HepG2 (cell line): Measurements from ENCODE around the gene SLC13A3. TPM values are rescaled to one million over a fixed set of nuclear protein-coding genes. Genes with fewer than 3 reads are reported as not detected.
A peak's percentile ranks its signal among the peaks of the same experiment; 100 is the strongest.

ENCODE experiments used
- ARID4A ChIP-seq: sonication (generic); formaldehyde crosslinking; IDR thresholded peaks from 2 replicates; pipeline ENCODE4 v1.5.0; 2020; ENCODE audit warnings: mild to moderate bottlenecking, missing genetic modification reagents, borderline replicate concordance
- CC2D1A ChIP-seq: sonication (generic); formaldehyde crosslinking; IDR thresholded peaks from 2 replicates; pipeline ENCODE4 v1.8.1; 2023; ENCODE audit warnings: mild to moderate bottlenecking, missing genetic modification reagents
- CENPBD1 ChIP-seq: sonication (generic); formaldehyde crosslinking; IDR thresholded peaks from 2 replicates; pipeline ENCODE4 v1.8.0; 2022; ENCODE audit warnings: missing genetic modification reagents, low read depth, mild to moderate bottlenecking, borderline replicate concordance
- DNMT1 ChIP-seq: sonication (generic); formaldehyde crosslinking; IDR thresholded peaks from 2 replicates; pipeline ENCODE4 v1.5.1; 2020; ENCODE audit warnings: mild to moderate bottlenecking, missing genetic modification reagents
- ELF3 ChIP-seq: IDR thresholded peaks from 2 replicates; pipeline ENCODE4 v1.6.1; 2016; ENCODE audit warnings: missing genetic modification reagents, missing compliant biosample characterization
- FOSL1 ChIP-seq: sonication (generic); formaldehyde crosslinking; IDR thresholded peaks from 2 replicates; pipeline ENCODE4 v1.9.0; 2021; ENCODE audit warnings: missing genetic modification reagents, borderline replicate concordance
- FOXM1 ChIP-seq: sonication (generic); formaldehyde crosslinking; IDR thresholded peaks from 2 replicates; pipeline ENCODE4 v1.5.0; 2020; ENCODE audit warnings: missing genetic modification reagents
- HDAC2 ChIP-seq: sonication (generic); formaldehyde crosslinking; IDR thresholded peaks from 2 replicates; pipeline ENCODE4 v1.4.0; 2020; ENCODE audit warnings: missing genetic modification reagents
- KDM5B ChIP-seq: sonication (generic); formaldehyde crosslinking; IDR thresholded peaks from 2 replicates; pipeline ENCODE4 v1.4.0; 2020; ENCODE audit warnings: missing genetic modification reagents, mild to moderate bottlenecking, borderline replicate concordance
- KLF13 ChIP-seq: sonication (generic); formaldehyde crosslinking; IDR thresholded peaks from 2 replicates; pipeline ENCODE4 v1.4.0; 2020; ENCODE audit warnings: mild to moderate bottlenecking, missing genetic modification reagents
- NRL ChIP-seq: sonication (generic); formaldehyde crosslinking; IDR thresholded peaks from 2 replicates; pipeline ENCODE4 v1.5.0; 2020; ENCODE audit warnings: missing genetic modification reagents, mild to moderate bottlenecking, moderate library complexity, borderline replicate concordance
- POLR2G ChIP-seq: fragments of 200-400 bp; formaldehyde crosslinking; IDR thresholded peaks from 2 replicates; pipeline ENCODE4 v1.6.1; 2018; ENCODE audit warnings: mild to moderate bottlenecking, low read depth, low read length, moderate library complexity
- RFXAP ChIP-seq: sonication (generic); formaldehyde crosslinking; IDR thresholded peaks from 2 replicates; pipeline ENCODE4 v1.4.0; 2020; ENCODE audit warnings: missing genetic modification reagents, borderline replicate concordance
- TOPORS ChIP-seq: sonication (generic); formaldehyde crosslinking; IDR thresholded peaks from 2 replicates; pipeline ENCODE4 v1.8.0; 2023; ENCODE audit warnings: mild to moderate bottlenecking, missing genetic modification reagents
- ZFP36L2 ChIP-seq: sonication (generic); formaldehyde crosslinking; IDR thresholded peaks from 2 replicates; pipeline ENCODE4 v1.4.0; 2020; ENCODE audit warnings: missing genetic modification reagents
- ZNF17 ChIP-seq: sonication (generic); formaldehyde crosslinking; IDR thresholded peaks from 2 replicates; pipeline ENCODE4 v1.5.0; 2020; ENCODE audit warnings: mild to moderate bottlenecking, missing genetic modification reagents
- ZNF235 ChIP-seq: sonication (generic); formaldehyde crosslinking; IDR thresholded peaks from 2 replicates; pipeline ENCODE4 v1.8.1; 2023; ENCODE audit warnings: mild to moderate bottlenecking, missing genetic modification reagents, borderline replicate concordance
- ZSCAN5A ChIP-seq: sonication (generic); formaldehyde crosslinking; IDR thresholded peaks from 2 replicates; pipeline ENCODE4 v1.8.0; 2022; ENCODE audit warnings: mild to moderate bottlenecking, missing genetic modification reagents, borderline replicate concordance
- polyA plus RNA-seq, 8 experiments: library from polyadenylated mRNA; depleted of rRNA in 3 of 8; stranded (reverse) in 7 of 8; unstranded in 1 of 8; fragments of >200 nt; fragmentation: Illumina TruSeq in 4 of 8; extraction: Trizol in 4 of 8; gene quantifications; 2 replicates each; pipeline versions ENCODE4 v1.2.1 to v1.2.3, GENCODE V29; 2011 to 2016; ENCODE audit warnings: low read depth in 4 of 8, missing spikeins in 1 of 8, mixed read lengths in 1 of 8; ENCODE audit not compliant: insufficient read depth in 1 of 8
- total RNA-seq, 5 experiments: library from RNA; depleted of rRNA; stranded (reverse); fragments of >200 nt; fragmentation: Illumina TruSeq; extraction: Trizol; gene quantifications; 2 replicates each; pipeline ENCODE4 v1.2.3, GENCODE V29; 2016; ENCODE audit warnings: low read depth in 1 of 5
- TF ChIP-seq, protein P1 (sequence below): IDR thresholded peaks from 2 replicates; pipeline ENCODE4 v1.6.1; 2016
- TF ChIP-seq, protein P2 (sequence below): fragments of 450-650 bp; IDR thresholded peaks from 2 replicates; pipeline ENCODE4 v1.6.1; 2017; ENCODE audit warnings: mild to moderate bottlenecking

Gene SLC13A3
- total and polyA plus RNA-seq, 2 of the 13 experiments (the other 11 are each of a cell fraction or from before 2014, with no cell fraction given), result 66.5 to 76.0 TPM

- TF ChIP-seq RFXAP (CRISPR knock-in tag), result no peak; the same call in 1 of the 2 replicates
- no peak for TF ChIP-seq ZNF235 (CRISPR knock-in tag)
- no peak for TF ChIP-seq TOPORS (CRISPR knock-in tag)
- 0 out of 2 replicates have a peak, but pooled peaks have one; percentile 40 for TF ChIP-seq NRL (CRISPR knock-in tag)
- peak; percentile 70; the same call in 1 of the 2 replicates for TF ChIP-seq ARID4A (CRISPR knock-in tag)
- TF ChIP-seq FOXM1 (CRISPR knock-in tag), result no peak
- peak; percentile 69 for TF ChIP-seq KDM5B (CRISPR knock-in tag)
- TF ChIP-seq, protein P1, sequence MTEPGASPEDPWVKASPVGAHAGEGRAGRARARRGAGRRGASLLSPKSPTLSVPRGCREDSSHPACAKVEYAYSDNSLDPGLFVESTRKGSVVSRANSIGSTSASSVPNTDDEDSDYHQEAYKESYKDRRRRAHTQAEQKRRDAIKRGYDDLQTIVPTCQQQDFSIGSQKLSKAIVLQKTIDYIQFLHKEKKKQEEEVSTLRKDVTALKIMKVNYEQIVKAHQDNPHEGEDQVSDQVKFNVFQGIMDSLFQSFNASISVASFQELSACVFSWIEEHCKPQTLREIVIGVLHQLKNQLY (CRISPR knock-in tag), result 0 out of 2 replicates have a peak, but pooled peaks have one; percentile 8
- TF ChIP-seq DNMT1 (CRISPR knock-in tag), result no peak
- TF ChIP-seq KLF13 (CRISPR knock-in tag), result no peak; the same call in 1 of the 2 replicates
- TF ChIP-seq POLR2G, result peak; percentile 51; the same call in 1 of the 2 replicates
- TF ChIP-seq ZSCAN5A, result no peak
- peak; percentile 85 for TF ChIP-seq HDAC2 (CRISPR knock-in tag)
- TF ChIP-seq, protein P2, sequence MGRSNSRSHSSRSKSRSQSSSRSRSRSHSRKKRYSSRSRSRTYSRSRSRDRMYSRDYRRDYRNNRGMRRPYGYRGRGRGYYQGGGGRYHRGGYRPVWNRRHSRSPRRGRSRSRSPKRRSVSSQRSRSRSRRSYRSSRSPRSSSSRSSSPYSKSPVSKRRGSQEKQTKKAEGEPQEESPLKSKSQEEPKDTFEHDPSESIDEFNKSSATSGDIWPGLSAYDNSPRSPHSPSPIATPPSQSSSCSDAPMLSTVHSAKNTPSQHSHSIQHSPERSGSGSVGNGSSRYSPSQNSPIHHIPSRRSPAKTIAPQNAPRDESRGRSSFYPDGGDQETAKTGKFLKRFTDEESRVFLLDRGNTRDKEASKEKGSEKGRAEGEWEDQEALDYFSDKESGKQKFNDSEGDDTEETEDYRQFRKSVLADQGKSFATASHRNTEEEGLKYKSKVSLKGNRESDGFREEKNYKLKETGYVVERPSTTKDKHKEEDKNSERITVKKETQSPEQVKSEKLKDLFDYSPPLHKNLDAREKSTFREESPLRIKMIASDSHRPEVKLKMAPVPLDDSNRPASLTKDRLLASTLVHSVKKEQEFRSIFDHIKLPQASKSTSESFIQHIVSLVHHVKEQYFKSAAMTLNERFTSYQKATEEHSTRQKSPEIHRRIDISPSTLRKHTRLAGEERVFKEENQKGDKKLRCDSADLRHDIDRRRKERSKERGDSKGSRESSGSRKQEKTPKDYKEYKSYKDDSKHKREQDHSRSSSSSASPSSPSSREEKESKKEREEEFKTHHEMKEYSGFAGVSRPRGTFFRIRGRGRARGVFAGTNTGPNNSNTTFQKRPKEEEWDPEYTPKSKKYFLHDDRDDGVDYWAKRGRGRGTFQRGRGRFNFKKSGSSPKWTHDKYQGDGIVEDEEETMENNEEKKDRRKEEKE, result no peak
- TF ChIP-seq ELF3 (CRISPR knock-in tag), result peak; percentile 62
- no peak for TF ChIP-seq CENPBD1 (CRISPR knock-in tag)
- TF ChIP-seq FOSL1 (CRISPR knock-in tag), result no peak
- no peak for TF ChIP-seq ZFP36L2 (CRISPR knock-in tag)
- TF ChIP-seq CC2D1A (CRISPR knock-in tag), result peak; percentile 96; the same call in 1 of the 2 replicates
- TF ChIP-seq ZNF17, result no peak
Observed at GRCh38 chr20:46562373-46563169, 88.7 kb downstream of the SLC13A3 start (continued).
